Tibial nerve (tissue), 3 donors: ENCODE measurements around the gene EARS2.

Experiments used
- POLR2A ChIP-seq, 2 donors: fragments of 450-650 bp; IDR thresholded peaks; one replicate each; pipeline ENCODE4 v1.6.1; 2017; ENCODE audit warnings: antibody characterized with exemption in 2 of 2, mild to moderate bottlenecking in 2 of 2, moderate library complexity in 2 of 2
- TF ChIP-seq, protein P1 (sequence below), 5 experiments: fragments of 200-600 bp in 3 of 5; fragments of 450-650 bp in 2 of 5; sonication (generic) in 3 of 5; IDR thresholded peaks; one replicate each; pipeline ENCODE4 v1.5.1; 2016 to 2019; ENCODE audit warnings: antibody characterized with exemption in 5 of 5, mild to moderate bottlenecking in 3 of 5, moderate library complexity in 2 of 5

DNA sequence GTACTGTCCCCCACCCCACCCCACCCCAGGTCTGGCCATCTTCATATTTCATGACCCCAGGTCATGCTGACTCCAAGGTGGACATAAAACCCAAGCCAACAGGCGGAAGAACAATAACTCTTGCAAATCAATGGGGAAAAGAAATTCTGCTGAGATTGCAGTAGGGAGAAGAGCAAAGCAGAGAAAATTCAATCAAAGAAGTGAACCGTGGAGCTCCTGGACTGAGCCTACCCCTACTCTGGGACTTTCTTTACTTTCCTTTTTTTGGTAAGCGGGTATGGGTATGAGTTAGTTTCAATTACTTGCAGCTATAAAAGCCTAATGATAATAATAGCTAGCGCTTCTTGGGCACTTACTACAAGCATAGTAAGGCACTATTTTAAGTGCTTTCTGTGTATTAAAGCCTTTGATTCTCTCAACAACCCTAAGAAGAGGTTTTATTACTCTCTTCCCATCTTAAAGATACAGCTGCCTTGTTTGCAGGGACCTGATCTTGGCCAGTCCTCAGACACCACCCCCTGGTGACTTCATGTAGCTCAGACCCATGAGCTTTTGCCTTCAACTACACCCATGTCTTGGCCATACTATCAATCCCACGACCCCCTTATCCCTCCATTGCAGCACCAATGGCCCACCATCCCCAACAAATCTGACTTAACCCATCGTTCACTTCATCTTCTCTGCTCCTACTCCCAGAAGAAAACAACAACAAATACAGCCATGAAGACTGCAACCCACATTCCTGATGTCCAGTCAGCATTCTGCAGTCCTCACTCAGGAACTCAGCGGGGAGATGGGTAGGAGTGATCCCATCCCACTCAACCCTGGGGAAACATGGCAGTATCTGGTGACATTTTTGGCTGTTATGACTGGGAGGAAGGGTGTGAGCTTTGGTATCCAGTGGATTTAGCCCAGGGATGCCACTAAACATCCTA, 51.2 kb downstream of the EARS2 start:
- no peak for TF ChIP-seq POLR2A (IDR thresholded peaks at IDR 0.05)
- TF ChIP-seq, protein P1, sequence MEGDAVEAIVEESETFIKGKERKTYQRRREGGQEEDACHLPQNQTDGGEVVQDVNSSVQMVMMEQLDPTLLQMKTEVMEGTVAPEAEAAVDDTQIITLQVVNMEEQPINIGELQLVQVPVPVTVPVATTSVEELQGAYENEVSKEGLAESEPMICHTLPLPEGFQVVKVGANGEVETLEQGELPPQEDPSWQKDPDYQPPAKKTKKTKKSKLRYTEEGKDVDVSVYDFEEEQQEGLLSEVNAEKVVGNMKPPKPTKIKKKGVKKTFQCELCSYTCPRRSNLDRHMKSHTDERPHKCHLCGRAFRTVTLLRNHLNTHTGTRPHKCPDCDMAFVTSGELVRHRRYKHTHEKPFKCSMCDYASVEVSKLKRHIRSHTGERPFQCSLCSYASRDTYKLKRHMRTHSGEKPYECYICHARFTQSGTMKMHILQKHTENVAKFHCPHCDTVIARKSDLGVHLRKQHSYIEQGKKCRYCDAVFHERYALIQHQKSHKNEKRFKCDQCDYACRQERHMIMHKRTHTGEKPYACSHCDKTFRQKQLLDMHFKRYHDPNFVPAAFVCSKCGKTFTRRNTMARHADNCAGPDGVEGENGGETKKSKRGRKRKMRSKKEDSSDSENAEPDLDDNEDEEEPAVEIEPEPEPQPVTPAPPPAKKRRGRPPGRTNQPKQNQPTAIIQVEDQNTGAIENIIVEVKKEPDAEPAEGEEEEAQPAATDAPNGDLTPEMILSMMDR (IDR thresholded peaks at IDR 0.05) = no peak
